HG03575 (cell line): ENCODE results near the gene KRTAP9-7.

Experiments used
- ATAC-seq: cut with Tn5 transposase; IDR thresholded peaks from one replicate; pipeline ENCODE4 v1.9.1; 2021; ENCODE audit not compliant: unreplicated experiment, insufficient number of reproducible peaks, low FRiP score; ENCODE audit errors: extremely low read depth

Gene KRTAP9-7

GRCh38 chr17:41311111-41311510 is 35.6 kb downstream of the KRTAP9-7 start:
- ATAC-seq = no peak

GRCh38 chr17:41315204-41315794 is 39.8 kb downstream of the KRTAP9-7 start, which contains the start of gene KRTAP17-1:
TSS of gene KRTAP17-1 (minus strand) at chr17:41315710. CDS start at chr17:41315650, 60 bp downstream.
- no peak for ATAC-seq

- ATAC-seq = no peak
Measured at GRCh38 chr17:41315814-41316445, 40.4 kb downstream of the KRTAP9-7 start.

GRCh38 chr17:41318231-41318630 is 42.7 kb downstream of the KRTAP9-7 start:
- ATAC-seq = no peak

- ATAC-seq = no peak
Measured at GRCh38 chr17:41322094-41322902, 46.8 kb downstream of the KRTAP9-7 start.

GRCh38 chr17:41322903-41323895 is 47.7 kb downstream of the KRTAP9-7 start:
- no peak for ATAC-seq

GRCh38 chr17:41324180-41325075 is 48.9 kb downstream of the KRTAP9-7 start:
- no peak for ATAC-seq

- ATAC-seq = no peak
Measured at GRCh38 chr17:41325126-41325525, 49.6 kb downstream of the KRTAP9-7 start.

GRCh38 chr17:41325611-41326010 is 50.1 kb downstream of the KRTAP9-7 start:
- ATAC-seq = no peak
